Stimulated activated naive CD4-positive, alpha-beta T cell (primary cell): ENCODE results near the gene CD58.
"Not testable (repeated sequence)": the region's sequence is repeated elsewhere in the genome, so short reads cannot be mapped to it uniquely, and the experiment has no call there.

Source experiments
- DNase-seq, 6 experiments: peaks; one replicate each; lab custom pipeline; 2025; lab: John Stamatoyannopoulos, UW

CD58 gene

GRCh38 chr1:116571215-116571919 lies 541 bp upstream of the CD58 start:
- DNase-seq, result no peak

DNA sequence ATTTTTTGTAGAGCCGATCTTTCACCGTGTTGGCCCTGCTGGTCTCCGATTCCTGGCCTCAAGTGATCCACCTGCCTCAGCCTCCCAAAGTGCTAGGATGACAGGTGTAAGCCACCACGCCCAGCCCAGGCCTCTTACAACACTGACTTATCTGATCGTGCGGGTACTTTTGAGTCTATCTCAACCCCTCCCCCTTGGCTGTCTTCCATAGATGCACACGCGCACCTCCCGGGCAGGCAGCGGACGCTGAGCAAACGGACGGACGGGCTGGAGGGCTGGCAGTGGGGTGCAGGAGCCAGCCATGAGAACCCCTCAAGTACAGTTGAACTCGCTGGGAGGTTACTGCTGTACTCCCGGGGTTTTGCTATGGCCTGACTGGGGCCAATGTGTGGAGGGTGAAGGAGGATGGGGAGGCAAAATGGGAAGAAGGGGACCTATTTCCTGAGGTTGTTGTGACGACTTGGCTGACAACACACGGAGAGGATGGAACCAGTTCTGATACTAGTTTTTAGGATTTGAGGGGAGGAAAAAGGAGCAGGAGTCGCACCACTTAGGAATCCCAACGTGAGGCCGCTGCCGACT lies 959 bp downstream of the CD58 start:
- DNase-seq, result peak in 1 of 6 experiments; percentile 3

- no peak for DNase-seq
These were observed 1.5 kb downstream of the CD58 start for GRCh38 chr1:116569381-116569670.

DNA sequence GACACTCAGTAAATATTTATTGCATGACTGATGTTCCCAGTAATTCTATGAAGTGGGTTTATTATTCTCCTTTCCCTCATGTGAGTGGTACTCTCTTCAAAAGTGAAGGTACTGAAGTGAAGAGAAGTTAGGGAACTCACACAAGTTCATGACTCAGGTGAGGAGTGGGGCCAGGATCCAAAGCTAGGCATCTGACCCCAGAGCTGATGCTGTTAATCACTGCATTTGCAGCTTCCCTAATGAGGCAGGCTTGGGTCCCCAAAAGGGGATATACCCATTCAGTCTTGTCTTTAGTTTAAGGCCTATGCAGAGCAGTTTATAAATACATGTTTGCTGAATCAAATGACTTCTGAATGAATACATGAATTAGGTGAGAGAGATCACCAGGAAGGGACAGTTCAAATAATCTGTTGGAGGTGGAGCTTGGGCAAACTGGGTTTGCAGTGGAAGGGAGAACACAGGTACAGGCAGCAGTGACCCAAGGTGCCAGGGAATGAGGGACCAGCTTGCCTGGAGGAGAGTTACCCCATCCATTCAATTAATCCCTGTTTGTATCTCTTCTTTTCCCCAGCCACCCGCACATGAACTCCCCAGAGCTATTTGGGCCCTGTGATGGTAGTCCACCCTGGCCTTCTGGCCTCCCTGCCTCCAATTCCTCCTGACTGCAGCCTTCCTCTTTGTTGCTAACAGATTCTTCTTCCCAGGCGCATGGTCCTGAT lies 2.0 kb downstream of the CD58 start:
- DNase-seq, result no peak

DNA sequence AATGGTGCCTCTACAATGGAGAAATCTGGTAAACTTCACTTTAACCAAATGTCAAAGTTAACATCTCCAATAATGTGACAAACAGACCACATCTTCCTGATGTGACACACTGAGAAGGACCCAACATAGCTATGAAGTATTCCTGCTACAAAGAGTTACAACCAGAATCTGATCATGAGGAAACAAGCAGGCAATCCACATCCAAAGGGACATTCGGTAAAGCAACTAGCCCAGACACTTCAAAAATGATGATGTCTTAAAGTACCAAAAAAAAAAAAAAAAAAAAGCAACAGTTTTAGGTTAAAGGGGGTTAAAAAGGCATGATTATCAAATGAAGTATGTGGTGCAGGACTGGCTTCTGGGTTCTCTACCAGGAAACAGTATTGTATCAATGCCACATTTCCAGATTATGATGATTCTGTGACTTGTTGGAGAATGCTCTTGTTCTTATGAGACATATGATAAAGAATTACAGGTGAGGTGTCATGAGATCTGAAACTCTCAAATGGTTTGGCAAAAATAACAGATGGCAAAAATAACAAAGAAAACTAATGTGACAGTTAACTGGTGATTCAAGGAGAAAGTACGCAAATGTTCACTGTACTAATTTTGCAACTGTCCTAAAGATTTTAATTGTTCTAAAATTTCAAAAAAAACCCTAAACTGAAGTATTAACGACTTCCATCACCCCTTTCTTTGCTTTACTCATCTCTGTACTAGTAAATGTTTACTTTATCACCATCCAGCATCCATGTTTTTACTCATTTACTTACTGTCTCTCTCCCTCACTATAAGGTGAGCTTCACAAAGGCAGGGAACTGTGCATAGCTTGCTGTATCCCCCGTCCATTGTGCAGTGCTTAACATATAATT lies 2.8 kb downstream of the CD58 start:
- DNase-seq, result no peak

DNA sequence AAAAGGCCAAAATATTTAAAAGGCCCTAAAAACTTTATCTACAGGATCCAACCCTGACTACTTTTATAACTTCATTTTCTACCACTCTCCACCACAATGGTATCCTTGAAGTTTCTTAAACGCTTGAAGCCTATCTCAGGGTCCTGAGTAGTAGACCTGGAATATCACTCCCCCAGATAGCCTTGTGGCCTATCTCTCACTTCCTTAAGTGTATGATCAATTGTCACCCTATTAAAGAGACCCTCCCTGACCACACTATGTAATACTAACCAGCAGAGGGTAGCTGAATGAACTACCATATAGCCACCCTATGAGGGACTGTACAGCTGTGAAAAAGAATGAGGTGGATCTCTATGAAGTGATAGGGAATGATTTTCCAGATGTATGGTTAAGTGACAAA lies 5.6 kb downstream of the CD58 start:
- DNase-seq, result no peak

DNA sequence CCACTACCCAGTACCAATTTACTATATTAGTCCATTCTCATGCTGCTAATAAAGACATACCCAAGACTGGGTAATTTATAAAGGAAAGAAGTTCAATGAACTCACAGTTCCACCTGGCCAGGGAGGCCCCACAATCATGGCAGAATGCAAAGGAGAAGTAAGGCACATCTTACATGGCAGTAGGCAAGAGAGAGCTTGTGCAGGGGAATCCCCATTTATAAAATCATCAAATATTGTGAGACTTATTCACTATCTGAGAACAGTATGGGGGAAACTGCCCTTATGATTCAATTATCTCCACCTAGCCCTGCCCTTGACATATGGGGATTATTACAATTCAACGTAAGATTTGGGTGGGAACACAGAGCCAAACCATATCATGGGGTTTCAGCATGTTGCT lies 6.4 kb downstream of the CD58 start:
- DNase-seq, result no peak

GRCh38 chr1:116562465-116562864 lies 8.4 kb downstream of the CD58 start:
- not testable (repeated sequence) for DNase-seq

GRCh38 chr1:116561563-116561962 lies 9.3 kb downstream of the CD58 start:
- no peak for DNase-seq

- no peak for DNase-seq
These were observed 9.9 kb downstream of the CD58 start for GRCh38 chr1:116560704-116561490.

- DNase-seq, result no peak
These were observed 11.5 kb downstream of the CD58 start for GRCh38 chr1:116559304-116559761.

DNA sequence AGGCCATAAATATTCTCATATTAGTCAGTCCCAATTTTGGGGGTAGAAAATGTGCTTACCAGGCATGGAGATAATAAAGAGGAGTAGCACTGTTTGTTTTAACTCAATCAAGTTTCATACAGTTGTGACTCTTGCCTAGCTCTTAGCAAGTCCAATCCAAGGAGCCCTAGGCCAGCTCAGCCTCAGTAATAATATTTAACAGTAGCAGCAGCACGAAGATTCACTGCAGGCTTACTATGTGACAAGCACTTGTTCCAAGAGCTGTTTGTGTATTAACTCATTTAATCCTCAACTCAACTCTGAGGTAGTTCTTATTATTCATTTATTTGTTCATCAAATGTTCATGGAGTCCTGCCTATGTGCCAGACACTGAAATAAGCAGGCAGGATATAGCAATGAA lies 12.3 kb downstream of the CD58 start:
- DNase-seq, result no peak

DNA sequence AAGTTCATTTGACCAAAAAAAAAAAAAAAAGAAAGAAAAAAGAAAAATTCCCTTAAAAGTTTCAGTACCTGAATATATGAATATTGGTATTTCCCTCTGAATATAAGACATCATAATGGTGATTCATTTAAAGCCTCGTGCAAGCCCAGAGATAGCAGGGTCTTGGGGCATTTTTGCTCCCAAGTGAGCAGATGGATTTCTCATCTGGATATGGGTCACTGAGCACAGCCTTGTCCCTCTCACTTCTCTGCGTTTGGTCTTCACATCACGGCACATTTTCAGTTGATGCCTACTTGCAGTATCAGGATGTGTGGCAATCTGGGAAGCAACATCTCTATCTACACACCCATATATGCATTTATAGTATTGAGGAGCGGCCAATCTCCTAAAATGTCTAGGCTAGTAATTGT lies 12.7 kb downstream of the CD58 start:
- DNase-seq, result no peak

DNA sequence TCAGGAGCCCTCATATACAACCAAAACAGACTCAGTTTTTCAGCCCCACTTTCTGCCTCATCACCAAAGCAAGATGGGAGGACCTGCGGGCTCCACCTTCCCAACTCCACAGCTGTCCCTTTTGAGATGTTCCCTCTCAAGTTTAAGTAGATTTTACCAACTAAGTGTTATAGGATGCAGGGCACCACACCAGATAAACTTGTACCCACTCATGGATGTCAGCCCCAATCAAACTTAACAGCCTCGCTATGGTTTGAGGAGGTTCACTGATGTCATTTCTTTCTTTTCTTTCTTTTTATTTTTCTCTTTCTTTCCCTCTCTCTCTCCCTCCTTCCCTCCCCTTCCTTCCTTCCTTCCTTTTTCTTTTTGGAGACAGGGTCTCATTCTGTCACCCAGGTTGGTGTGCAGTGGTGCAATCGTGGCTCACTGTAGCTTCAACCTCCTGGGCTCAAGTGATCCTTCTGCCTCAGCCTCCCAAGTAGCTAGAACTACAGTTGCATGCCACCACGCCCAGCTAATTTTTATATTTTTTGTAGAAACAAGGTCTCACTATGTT lies 13.4 kb downstream of the CD58 start:
- DNase-seq, result no peak

GRCh38 chr1:116556289-116557006 lies 14.4 kb downstream of the CD58 start:
- DNase-seq, result no peak

- no peak for DNase-seq
These were observed 15.9 kb downstream of the CD58 start for GRCh38 chr1:116554924-116555323.

GRCh38 chr1:116553386-116554115 lies 17.3 kb downstream of the CD58 start:
- DNase-seq, result no peak

DNA sequence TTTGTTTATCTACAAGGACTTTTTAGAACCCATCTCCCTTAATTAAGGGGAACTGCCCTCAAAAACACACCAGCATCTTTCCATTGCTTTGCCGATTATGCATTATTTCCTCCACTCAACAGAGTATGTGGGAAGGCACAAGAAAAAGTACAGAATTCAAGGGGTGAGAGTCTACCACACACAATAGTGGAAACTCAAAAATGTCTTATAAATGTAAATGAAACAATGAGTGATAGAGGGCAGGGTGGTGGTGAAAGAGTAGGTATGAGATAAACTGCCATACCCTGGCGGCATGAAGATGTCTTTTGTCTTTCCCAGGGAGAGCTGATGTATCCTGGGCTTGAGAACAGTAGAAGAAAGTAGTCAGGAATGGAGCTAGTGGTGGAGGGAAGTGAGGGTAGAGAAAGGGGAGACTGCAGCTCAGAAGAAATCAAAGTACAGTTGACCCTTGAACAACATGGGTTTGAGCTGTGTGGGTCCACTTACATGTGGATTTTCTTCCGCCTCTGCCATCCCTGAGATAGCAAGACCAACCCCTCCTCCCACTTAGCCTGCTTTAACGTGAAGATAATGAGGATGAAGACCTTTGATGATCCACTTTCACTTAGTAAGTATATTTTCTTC lies 24.4 kb downstream of the CD58 start:
- no peak for DNase-seq

- DNase-seq, result no peak
These were observed 25.5 kb downstream of the CD58 start for GRCh38 chr1:116545359-116545705.
